ENCODE data around the gene CLEC4A. TPM values are rescaled to one million over a fixed set of nuclear protein-coding genes. Genes with fewer than 3 reads are reported as not detected.

CLEC4A gene
- total and polyA plus RNA-seq, 2 of the 13 experiments (the other 11 are each of a cell fraction or from before 2014, with no cell fraction given) = 0.55 TPM; not detected in 1

DNA sequence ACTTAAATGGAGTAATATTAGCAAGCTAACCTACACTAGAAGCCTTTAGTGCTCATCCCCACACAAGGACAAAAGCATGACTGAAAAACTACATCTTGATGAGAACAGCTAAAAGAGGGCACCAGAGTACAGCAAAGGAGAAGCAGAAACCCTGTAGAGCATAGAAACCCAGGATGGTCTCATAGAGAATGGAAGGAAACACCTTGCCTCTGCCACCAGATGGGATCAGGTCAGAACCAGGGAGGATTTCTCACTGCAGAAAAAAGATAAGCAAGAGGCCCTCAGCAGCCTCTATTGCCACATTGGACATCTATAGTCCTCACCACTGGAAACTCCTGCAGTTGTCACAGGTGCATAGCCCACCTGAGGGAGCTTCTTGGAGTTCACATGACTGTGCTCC, 19.8 kb downstream of the CLEC4A start:
- Histone ChIP-seq H3K4me3 (replicated peaks in 1 of 3; ENCODE audit: insufficient read depth in 1 of 3, low read depth in 2 of 3, low read length in 3 of 3) (no peak overlapping the region), H3K4me2 (ENCODE audit: low read depth, low read length) (no peak overlapping the region), H3K36me3 (replicated peaks in 1 of 2; ENCODE audit: control insufficient read depth in 1 of 2, insufficient read depth in 2 of 2, low read length in 2 of 2) (no peaks in the 10 kb centered on the region), H3K9me3 (ENCODE audit: low read length) (no peaks in the 10 kb centered on the region), H3K79me2 (ENCODE audit: insufficient read depth, low read length) (no peaks in the 10 kb centered on the region), H4K20me1 (ENCODE audit: insufficient read depth, low read length) (no peaks in the 10 kb centered on the region), H3K4me1 (ENCODE audit: insufficient read depth, low read length) (no peaks in the 10 kb centered on the region), H3K27me3 (ENCODE audit: control insufficient read depth in 1 of 2, insufficient read depth in 2 of 2, low read length in 2 of 2) (peaks cover 0 to 15% of the 10 kb centered on the region in 2 experiments; a peak in 2 of 5 replicates), H3K27ac (ENCODE audit: extremely low read length, insufficient read depth, low read length) (no peak overlapping the region), H2AFZ (ENCODE audit: low read length) (no peak overlapping the region), H3K9ac (ENCODE audit: insufficient read depth, low read depth, low read length) (no peak overlapping the region)
- ChIA-PET POLR2A (no interaction called here), CTCF (ENCODE audit: low intra/inter-chr PET ratio, low total read pairs) (no interaction called here)
- ATAC-seq = no peak
- no peak for TF ChIP-seq RFX3 (CRISPR knock-in tag; IDR thresholded peaks at IDR 0.05)
- TF ChIP-seq ZNF564 (CRISPR knock-in tag; IDR thresholded peaks at IDR 0.05) = no peak
- no peak for TF ChIP-seq TBX3 (IDR thresholded peaks at IDR 0.05; ENCODE audit: borderline replicate concordance)
- no peak for TF ChIP-seq BORCS8-MEF2B (CRISPR knock-in tag; IDR thresholded peaks at IDR 0.05)
- TF ChIP-seq MAFK (conservative IDR thresholded peaks at IDR 0.05 in 1 of 2, IDR thresholded peaks at IDR 0.05 in 1 of 2; ENCODE audit: low read length in 2 of 2) = no peak
- TF ChIP-seq YEATS2 (CRISPR knock-in tag; IDR thresholded peaks at IDR 0.05; ENCODE audit: borderline replicate concordance) = no peak
- TF ChIP-seq CHCHD3 (CRISPR knock-in tag; IDR thresholded peaks at IDR 0.05) = no peak
- TF ChIP-seq YEATS4 (CRISPR knock-in tag; IDR thresholded peaks at IDR 0.05; ENCODE audit: borderline replicate concordance) = no peak
- no peak for TF ChIP-seq GPN1 (CRISPR knock-in tag; IDR thresholded peaks at IDR 0.05; ENCODE audit: borderline replicate concordance)
- no peak for TF ChIP-seq CEBPG (CRISPR knock-in tag; IDR thresholded peaks at IDR 0.05)
- TF ChIP-seq TARDBP (CRISPR knock-in tag; IDR thresholded peaks at IDR 0.05) = no peak
- TF ChIP-seq ZNF350 (CRISPR knock-in tag; IDR thresholded peaks at IDR 0.05; ENCODE audit: borderline replicate concordance, low read depth) = no peak
- no peak for TF ChIP-seq PLRG1 (conservative IDR thresholded peaks at IDR 0.05)
- TF ChIP-seq NCOA1 (CRISPR knock-in tag; IDR thresholded peaks at IDR 0.05) = no peak
- TF ChIP-seq HNRNPL (IDR thresholded peaks at IDR 0.05; ENCODE audit: low read depth, low read length) = no peak
- in situ Hi-C loops (cut with HindIII; ENCODE audit: extremely low pct_ligation_motif_present, low pct_unique_long_range_greater_than_20kb) = no loop called here
- no peak for DNase-seq (ENCODE audit: low spot score)
- intact Hi-C loops (cut with micrococcal nuclease; ENCODE audit: unreplicated experiment) = no loop called here
- BruUV-seq (replicated peaks) = no TSS peak
- no peak for FAIRE-seq
